Neural crest cell (in vitro differentiated cells): Measurements from ENCODE around the gene LRRN2. TPM values are rescaled to one million over a fixed set of nuclear protein-coding genes. Genes with fewer than 3 reads are reported as not detected.

Source experiments
- DNase-seq: peaks from one replicate; pipeline ENCODE4 v3.0.0; 2021; ENCODE audit warnings: low read depth, mixed read lengths, low spot score
- H3K27ac Mint-ChIP-seq: one replicate; pipeline ENCODE4 v1.8.0; 2021; ENCODE audit warnings: mild to moderate bottlenecking, mixed read lengths; ENCODE audit not compliant: unreplicated experiment
- H3K27me3 Mint-ChIP-seq: 2 replicates; pipeline ENCODE4 v1.8.0; 2021; ENCODE audit warnings: low read depth, mild to moderate bottlenecking, mixed read lengths
- H3K36me3 Mint-ChIP-seq: 2 replicates; pipeline ENCODE4 v1.8.0; 2021; ENCODE audit warnings: low read depth, mild to moderate bottlenecking, mixed read lengths
- H3K4me1 Mint-ChIP-seq: 2 replicates; pipeline ENCODE4 v1.8.0; 2021; ENCODE audit warnings: mixed read lengths
- H3K4me3 Mint-ChIP-seq: one replicate; pipeline ENCODE4 v1.8.0; 2021; ENCODE audit warnings: mild to moderate bottlenecking, mixed read lengths
- H3K9me3 Mint-ChIP-seq: 2 replicates; pipeline ENCODE4 v1.8.0; 2021; ENCODE audit warnings: mixed read lengths
- CTCF ChIP-seq: fragments of 200-600 bp; sonication (generic); conservative IDR thresholded peaks from 2 replicates; pipeline ENCODE4 v1.5.0; 2021; ENCODE audit warnings: antibody characterized with exemption, mild to moderate bottlenecking
- total RNA-seq: library from RNA; stranded (reverse); gene quantifications from 2 replicates; pipeline ENCODE4 v1.2.1, GENCODE V29; 2021

LRRN2 gene
- total RNA-seq, 1 donor from 2014 or later, result 5.0 TPM

- H3K27me3 Mint-ChIP-seq, result peaks cover 3% of the 10 kb centered on the region
- H3K27ac Mint-ChIP-seq, result no peak overlapping the region
- H3K4me3 Mint-ChIP-seq, result no peak overlapping the region
- peaks cover 27% of the 10 kb centered on the region for H3K4me1 Mint-ChIP-seq
- H3K9me3 Mint-ChIP-seq, result no peaks in the 10 kb centered on the region
- TF ChIP-seq CTCF, result no peak
- no peaks in the 10 kb centered on the region for H3K36me3 Mint-ChIP-seq
- no peak for DNase-seq
These were observed 42.0 kb downstream of the LRRN2 start for GRCh38 chr1:204643503-204643902.

DNA sequence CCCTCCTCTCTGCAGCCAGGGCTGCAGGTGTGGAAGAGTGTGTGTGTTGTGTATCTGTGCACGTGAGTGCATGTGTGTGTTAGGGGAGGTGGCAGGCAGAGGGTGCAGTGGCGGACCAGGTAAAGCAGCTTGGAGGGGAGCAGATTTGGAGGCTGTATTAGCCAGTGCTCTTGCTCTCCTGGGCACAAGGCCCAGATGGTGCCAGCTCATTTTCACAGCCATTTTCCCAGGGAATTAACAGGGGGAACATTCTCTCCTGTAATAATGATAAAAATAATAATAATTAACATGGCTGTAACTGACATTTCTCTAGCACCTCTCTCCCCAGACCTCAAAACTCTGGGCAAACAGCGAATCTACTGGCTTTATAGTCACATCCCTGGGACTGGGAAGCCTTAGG, 43.6 kb downstream of the LRRN2 start:
- TF ChIP-seq CTCF, result no peak
- H3K27ac Mint-ChIP-seq, result no peak overlapping the region
- H3K4me1 Mint-ChIP-seq, result peaks cover 35% of the 10 kb centered on the region
- no peak for DNase-seq
- H3K27me3 Mint-ChIP-seq, result peaks cover 3% of the 10 kb centered on the region
- H3K36me3 Mint-ChIP-seq, result no peaks in the 10 kb centered on the region
- H3K4me3 Mint-ChIP-seq, result no peak overlapping the region
- H3K9me3 Mint-ChIP-seq, result no peaks in the 10 kb centered on the region

- H3K9me3 Mint-ChIP-seq, result no peaks in the 10 kb centered on the region
- H3K4me3 Mint-ChIP-seq, result no peak overlapping the region
- no peaks in the 10 kb centered on the region for H3K36me3 Mint-ChIP-seq
- H3K4me1 Mint-ChIP-seq, result peaks cover 36% of the 10 kb centered on the region
- DNase-seq, result no peak
- TF ChIP-seq CTCF, result no peak
- H3K27ac Mint-ChIP-seq, result no peak overlapping the region
- peaks cover 3% of the 10 kb centered on the region for H3K27me3 Mint-ChIP-seq
These were observed 44.1 kb downstream of the LRRN2 start for GRCh38 chr1:204641455-204641854.

DNA sequence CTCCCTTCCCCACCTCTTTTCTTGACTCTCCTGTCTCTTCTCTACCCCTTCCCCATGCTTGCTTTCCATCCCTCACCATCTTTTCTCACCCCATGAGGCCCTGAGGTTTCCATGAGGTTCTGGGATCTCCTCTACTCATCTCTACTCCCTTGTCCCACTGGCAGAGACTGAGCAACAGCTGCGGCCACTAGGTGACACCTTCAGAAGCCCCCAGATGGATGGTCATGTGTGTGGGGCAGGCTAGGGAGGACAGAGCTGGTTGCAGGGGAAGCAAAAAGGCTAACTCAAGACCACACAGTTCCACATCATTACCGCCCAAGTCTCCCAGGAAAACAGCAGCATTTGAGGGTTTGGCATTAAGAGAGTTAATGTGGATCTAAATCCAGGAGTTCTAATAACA, 45.0 kb downstream of the LRRN2 start:
- Mint-ChIP-seq H3K9me3 (no peaks in the 10 kb centered on the region), H3K4me3 (no peak overlapping the region), H3K4me1 (peaks cover 36% of the 10 kb centered on the region), H3K36me3 (no peaks in the 10 kb centered on the region), H3K27ac (peak overlapping the region; percentile 22), H3K27me3 (peaks cover 3% of the 10 kb centered on the region)
- no peak for DNase-seq
- no peak for TF ChIP-seq CTCF

DNA sequence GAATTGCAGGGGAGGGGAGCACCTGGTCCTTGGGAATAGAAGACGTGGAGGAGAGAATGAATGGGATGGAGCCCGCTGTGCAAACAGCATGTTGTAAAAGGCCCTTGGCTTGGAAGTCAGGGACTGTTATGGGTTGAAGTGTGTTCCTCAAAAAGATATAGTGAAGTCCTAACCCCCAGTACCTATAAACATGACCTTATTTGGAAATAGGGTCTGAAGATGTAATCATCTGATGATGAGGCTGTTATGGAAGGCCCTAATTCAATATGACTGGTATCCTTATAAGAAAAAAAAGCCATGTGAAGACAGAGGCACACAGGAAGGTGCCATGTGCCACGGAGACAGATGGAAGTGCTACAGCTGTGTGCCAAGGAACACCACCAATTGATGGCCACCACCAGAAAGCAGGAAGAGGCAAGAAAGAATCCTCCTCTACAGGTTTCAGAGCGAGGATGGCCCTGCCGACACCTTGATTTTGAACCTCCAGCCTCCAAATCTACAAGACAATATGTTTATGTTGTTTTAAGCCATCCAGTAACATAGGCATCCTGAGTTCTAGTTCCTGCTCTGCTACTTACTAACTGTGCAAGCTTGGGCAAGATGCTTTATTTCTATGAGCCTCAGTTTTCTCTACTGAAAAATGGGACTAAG, 51.2 kb downstream of the LRRN2 start:
- H3K27me3 Mint-ChIP-seq, result no peaks in the 10 kb centered on the region
- no peak overlapping the region for H3K4me3 Mint-ChIP-seq
- H3K4me1 Mint-ChIP-seq, result peaks cover 42% of the 10 kb centered on the region
- no peak overlapping the region for H3K27ac Mint-ChIP-seq
- H3K36me3 Mint-ChIP-seq, result peaks cover 3% of the 10 kb centered on the region
- H3K9me3 Mint-ChIP-seq, result no peaks in the 10 kb centered on the region
- no peak for TF ChIP-seq CTCF
- no peak for DNase-seq
